Measurements from ENCODE around the gene LRRC37B. TPM values are rescaled to one million over a fixed set of nuclear protein-coding genes. Genes with fewer than 3 reads are reported as not detected.
"Not testable (repeated sequence)": the region's sequence is repeated elsewhere in the genome, so short reads cannot be mapped to it uniquely, and the experiment has no call there.

Gene LRRC37B
- total RNA-seq, 2 experiments from 2014 or later = 36.5 to 42.1 TPM

DNA sequence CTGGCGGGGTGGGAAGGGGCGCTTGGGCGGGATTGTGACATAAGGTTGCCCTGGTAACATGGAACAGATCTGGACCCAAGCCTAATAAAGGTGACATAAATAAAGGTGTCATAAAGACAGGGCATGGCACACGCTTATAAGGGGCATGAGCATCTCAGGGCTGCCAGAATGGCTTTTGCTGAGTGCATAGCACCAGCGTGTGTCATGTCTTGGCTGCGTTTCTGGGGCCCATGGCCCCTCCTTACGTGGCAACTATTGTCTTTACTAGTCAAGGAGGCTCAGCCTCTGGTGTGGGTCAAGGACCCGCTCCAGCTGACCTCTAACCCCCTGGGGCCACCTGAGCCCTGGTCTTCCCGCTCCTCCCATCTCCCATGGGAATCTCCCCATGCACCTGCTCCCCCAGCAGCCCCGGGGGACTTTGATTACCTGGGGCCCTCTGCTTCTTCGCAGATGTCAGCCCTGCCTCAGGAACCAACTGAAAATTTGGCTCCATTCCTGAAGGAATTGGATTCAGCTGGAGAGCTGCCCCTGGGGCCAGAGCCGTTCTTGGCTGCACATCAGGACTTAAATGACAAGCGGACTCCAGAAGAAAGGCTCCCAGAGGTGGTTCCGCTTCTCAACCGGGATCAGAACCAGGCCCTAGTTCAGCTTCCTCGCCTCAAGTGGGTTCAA is 13.9 kb downstream of the LRRC37B start:
- Histone ChIP-seq H3K4me2 (ENCODE audit: low read length) (no peak overlapping the region), H3K9me2 (ENCODE audit: insufficient read depth, low read length) (no peaks in the 10 kb centered on the region), H3K4me3 (ENCODE audit: low read depth, low read length, poor library complexity, severe bottlenecking) (no peak overlapping the region), H3K36me3 (ENCODE audit: insufficient read depth, low read length) (peaks cover 15% of the 10 kb centered on the region), H3K9me3 (ENCODE audit: low read length) (no peaks in the 10 kb centered on the region), H3K79me2 (ENCODE audit: insufficient read depth, low read depth, low read length) (0 out of 2 replicates have a peak, but pooled peaks cover 2% of the 10 kb centered on the region), H2AFZ (ENCODE audit: low read length) (no peak overlapping the region), H3K4me1 (ENCODE audit: insufficient read depth, low read length, poor library complexity, severe bottlenecking) (no peaks in the 10 kb centered on the region), H4K20me1 (ENCODE audit: insufficient read depth, low read length) (no peaks in the 10 kb centered on the region), H3K27ac (ENCODE audit: low read depth, low read length, poor library complexity, severe bottlenecking) (no peak overlapping the region)
- ChIA-PET CTCF (ENCODE audit: unreplicated experiment) (no interaction called here), POLR2A (no interaction called here)
- BruUV-seq (replicated peaks) = no TSS peak
- intact Hi-C loops (cut with micrococcal nuclease; ENCODE audit: unreplicated experiment) = no loop called here
- no peak for DNase-seq (ENCODE audit: low spot score)
- TF ChIP-seq, protein P1, sequence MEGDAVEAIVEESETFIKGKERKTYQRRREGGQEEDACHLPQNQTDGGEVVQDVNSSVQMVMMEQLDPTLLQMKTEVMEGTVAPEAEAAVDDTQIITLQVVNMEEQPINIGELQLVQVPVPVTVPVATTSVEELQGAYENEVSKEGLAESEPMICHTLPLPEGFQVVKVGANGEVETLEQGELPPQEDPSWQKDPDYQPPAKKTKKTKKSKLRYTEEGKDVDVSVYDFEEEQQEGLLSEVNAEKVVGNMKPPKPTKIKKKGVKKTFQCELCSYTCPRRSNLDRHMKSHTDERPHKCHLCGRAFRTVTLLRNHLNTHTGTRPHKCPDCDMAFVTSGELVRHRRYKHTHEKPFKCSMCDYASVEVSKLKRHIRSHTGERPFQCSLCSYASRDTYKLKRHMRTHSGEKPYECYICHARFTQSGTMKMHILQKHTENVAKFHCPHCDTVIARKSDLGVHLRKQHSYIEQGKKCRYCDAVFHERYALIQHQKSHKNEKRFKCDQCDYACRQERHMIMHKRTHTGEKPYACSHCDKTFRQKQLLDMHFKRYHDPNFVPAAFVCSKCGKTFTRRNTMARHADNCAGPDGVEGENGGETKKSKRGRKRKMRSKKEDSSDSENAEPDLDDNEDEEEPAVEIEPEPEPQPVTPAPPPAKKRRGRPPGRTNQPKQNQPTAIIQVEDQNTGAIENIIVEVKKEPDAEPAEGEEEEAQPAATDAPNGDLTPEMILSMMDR (conservative IDR thresholded peaks at IDR 0.05; ENCODE audit: low read length) = no peak
- TF ChIP-seq EZH2phosphoT487 (IDR thresholded peaks at IDR 0.05; ENCODE audit: borderline replicate concordance, low read depth, low read length) = no peak

DNA sequence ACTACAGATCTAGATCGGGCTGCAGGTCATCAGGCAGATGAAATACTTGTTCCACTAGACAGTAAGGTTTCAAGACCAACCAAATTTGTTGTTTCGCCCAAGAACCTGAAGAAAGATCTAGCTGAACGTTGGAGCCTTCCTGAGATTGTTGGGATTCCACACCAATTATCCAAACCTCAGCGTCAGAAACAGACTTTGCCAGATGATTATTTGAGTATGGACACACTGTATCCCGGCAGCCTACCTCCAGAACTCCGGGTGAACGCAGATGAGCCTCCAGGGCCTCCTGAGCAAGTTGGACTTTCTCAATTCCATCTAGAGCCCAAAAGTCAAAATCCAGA is 14.4 kb downstream of the LRRC37B start:
- POLR2A ChIA-PET = no interaction called here

GRCh38 chr17:32022554-32022953 is 15.4 kb downstream of the LRRC37B start:
- intact Hi-C loops (cut with micrococcal nuclease; ENCODE audit: unreplicated experiment); CTCF ChIA-PET (ENCODE audit: unreplicated experiment); BruUV-seq (replicated peaks): not testable (repeated sequence)

More for the DNA sequence above, 14.4 kb downstream of the LRRC37B start:
- intact Hi-C loops (cut with micrococcal nuclease; ENCODE audit: unreplicated experiment) = no loop called here
- CTCF ChIA-PET (ENCODE audit: unreplicated experiment) = no interaction called here
- no peaks in the 10 kb centered on the region for H3K79me2 ChIP-seq (ENCODE audit: insufficient read depth, low read depth, low read length)
- no peaks in the 10 kb centered on the region for H3K4me1 ChIP-seq (ENCODE audit: insufficient read depth, low read length, poor library complexity, severe bottlenecking)
- H3K4me3 ChIP-seq (ENCODE audit: low read depth, low read length, poor library complexity, severe bottlenecking) = no peak overlapping the region
- BruUV-seq (replicated peaks) = no TSS peak
- H3K36me3 ChIP-seq (ENCODE audit: insufficient read depth, low read length) = peaks cover 15% of the 10 kb centered on the region
- no peak overlapping the region for H2AFZ ChIP-seq (ENCODE audit: low read length)
- H4K20me1 ChIP-seq (ENCODE audit: insufficient read depth, low read length) = no peaks in the 10 kb centered on the region
- H3K4me2 ChIP-seq (ENCODE audit: low read length) = no peak overlapping the region
- no peaks in the 10 kb centered on the region for H3K9me3 ChIP-seq (ENCODE audit: low read length)
- H3K9me2 ChIP-seq (ENCODE audit: insufficient read depth, low read length) = no peaks in the 10 kb centered on the region
- DNase-seq (ENCODE audit: low spot score) = no peak
- no peak for TF ChIP-seq EZH2phosphoT487 (IDR thresholded peaks at IDR 0.05; ENCODE audit: borderline replicate concordance, low read depth, low read length)
- H3K27ac ChIP-seq (ENCODE audit: low read depth, low read length, poor library complexity, severe bottlenecking) = no peak overlapping the region

GRCh38 chr17:32027271-32027670 is 20.1 kb downstream of the LRRC37B start:
- intact Hi-C loops (cut with micrococcal nuclease; ENCODE audit: unreplicated experiment); BruUV-seq (replicated peaks): not testable (repeated sequence)

More at GRCh38 chr17:32022554-32022953, 15.4 kb downstream of the LRRC37B start:
- H3K79me2 ChIP-seq (ENCODE audit: insufficient read depth, low read depth, low read length); POLR2A ChIA-PET; DNase-seq (ENCODE audit: low spot score); H3K9me2 ChIP-seq (ENCODE audit: insufficient read depth, low read length); H3K4me2 ChIP-seq (ENCODE audit: low read length); H3K4me1 ChIP-seq (ENCODE audit: insufficient read depth, low read length, poor library complexity, severe bottlenecking); H3K27ac ChIP-seq (ENCODE audit: low read depth, low read length, poor library complexity, severe bottlenecking); H3K9me3 ChIP-seq (ENCODE audit: low read length); H3K4me3 ChIP-seq (ENCODE audit: low read depth, low read length, poor library complexity, severe bottlenecking); H2AFZ ChIP-seq (ENCODE audit: low read length); H4K20me1 ChIP-seq (ENCODE audit: insufficient read depth, low read length): not testable (repeated sequence)
- peaks cover 15% of the 10 kb centered on the region for H3K36me3 ChIP-seq (ENCODE audit: insufficient read depth, low read length)

More at GRCh38 chr17:32027271-32027670, 20.1 kb downstream of the LRRC37B start:
- H3K9me2 ChIP-seq (ENCODE audit: insufficient read depth, low read length); H3K36me3 ChIP-seq (ENCODE audit: insufficient read depth, low read length); H3K27ac ChIP-seq (ENCODE audit: low read depth, low read length, poor library complexity, severe bottlenecking); H3K4me2 ChIP-seq (ENCODE audit: low read length); H2AFZ ChIP-seq (ENCODE audit: low read length); H3K79me2 ChIP-seq (ENCODE audit: insufficient read depth, low read depth, low read length); POLR2A ChIA-PET; H3K9me3 ChIP-seq (ENCODE audit: low read length); H4K20me1 ChIP-seq (ENCODE audit: insufficient read depth, low read length); H3K4me1 ChIP-seq (ENCODE audit: insufficient read depth, low read length, poor library complexity, severe bottlenecking); CTCF ChIA-PET (ENCODE audit: unreplicated experiment); DNase-seq (ENCODE audit: low spot score); H3K4me3 ChIP-seq (ENCODE audit: low read depth, low read length, poor library complexity, severe bottlenecking): not testable (repeated sequence)

Data from OCI-LY7 (cell line).